NCI-H187 (cell line): ENCODE data around the gene NCOA1.

Source experiments
- DNase-seq, 2 experiments: peaks; one replicate each; lab custom pipeline; 2025; lab: John Stamatoyannopoulos, UW

NCOA1 gene

DNA sequence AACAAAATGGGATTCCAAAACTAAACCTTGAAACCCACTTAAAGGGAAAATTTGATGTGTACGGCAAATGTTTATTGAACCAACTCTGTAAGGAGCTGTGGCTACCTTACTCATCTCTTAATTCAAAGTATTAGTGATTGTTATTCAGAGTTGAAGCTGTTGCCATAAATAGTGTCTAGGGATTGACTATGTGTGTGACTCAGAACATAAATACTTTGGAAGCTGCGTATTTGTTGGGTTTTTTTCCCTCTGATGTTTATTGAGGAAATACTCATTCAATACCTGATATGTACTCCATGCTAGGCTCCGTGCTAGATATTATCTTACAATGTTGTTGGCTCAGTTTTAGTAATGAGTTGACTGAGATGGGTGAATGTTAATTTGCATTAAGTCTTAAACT is 211.7 kb downstream of the NCOA1 start:
- no peak for DNase-seq

GRCh38 chr2:24704692-24705091 is 213.6 kb downstream of the NCOA1 start:
- DNase-seq: no peak

DNA sequence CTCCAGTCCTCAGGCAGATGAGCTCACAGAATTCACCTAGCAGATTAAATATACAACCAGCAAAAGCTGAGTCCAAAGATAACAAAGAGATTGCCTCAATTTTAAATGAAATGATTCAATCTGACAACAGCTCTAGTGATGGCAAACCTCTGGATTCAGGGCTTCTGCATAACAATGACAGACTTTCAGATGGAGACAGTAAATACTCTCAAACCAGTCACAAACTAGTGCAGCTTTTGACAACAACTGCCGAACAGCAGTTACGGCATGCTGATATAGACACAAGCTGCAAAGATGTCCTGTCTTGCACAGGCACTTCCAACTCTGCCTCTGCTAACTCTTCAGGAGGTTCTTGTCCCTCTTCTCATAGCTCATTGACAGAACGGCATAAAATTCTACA is 216.1 kb downstream of the NCOA1 start:
- no peak for DNase-seq

DNA sequence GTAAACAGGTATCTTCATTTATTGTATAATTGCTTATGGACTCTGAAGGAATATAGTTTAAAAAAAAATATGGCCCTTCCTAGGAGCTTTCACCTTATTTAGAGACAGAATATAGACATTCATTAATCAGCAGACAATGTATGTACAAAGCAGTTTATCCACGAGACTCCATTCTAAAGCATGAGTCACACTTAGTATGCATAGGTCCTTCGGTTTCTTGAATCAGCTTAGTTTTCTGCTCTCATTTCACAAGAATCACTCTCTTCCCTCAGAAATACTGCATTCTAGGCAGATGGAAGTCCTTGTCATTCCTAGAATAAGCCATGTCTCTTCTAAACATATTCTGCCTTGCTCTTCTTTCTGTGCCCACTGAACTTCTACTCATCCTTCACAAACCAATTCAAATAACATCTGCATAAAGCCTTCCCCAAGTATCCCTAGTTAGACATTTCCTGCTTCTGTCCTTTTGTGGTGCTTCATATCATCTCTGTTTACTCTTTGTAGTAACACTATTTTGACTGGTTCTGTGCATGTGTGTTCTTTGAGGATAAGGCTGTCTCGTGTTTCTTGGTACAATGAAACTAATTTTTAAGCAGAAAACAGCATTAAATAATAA is 217.6 kb downstream of the NCOA1 start:
- DNase-seq: no peak

DNA sequence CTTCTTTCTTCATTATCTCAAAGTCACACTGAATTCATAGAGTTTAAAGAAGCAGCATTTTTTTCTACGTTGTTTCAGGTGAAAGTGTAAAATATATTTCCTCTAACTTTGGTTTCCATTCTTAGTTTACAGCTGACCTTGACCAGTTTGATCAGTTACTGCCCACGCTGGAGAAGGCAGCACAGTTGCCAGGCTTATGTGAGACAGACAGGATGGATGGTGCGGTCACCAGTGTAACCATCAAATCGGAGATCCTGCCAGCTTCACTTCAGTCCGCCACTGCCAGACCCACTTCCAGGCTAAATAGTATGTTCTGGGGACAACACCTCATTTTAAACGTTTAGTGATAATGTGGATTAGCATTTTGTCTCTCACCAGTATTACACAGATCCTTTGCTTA is 219.8 kb downstream of the NCOA1 start:
- DNase-seq: no peak

DNA sequence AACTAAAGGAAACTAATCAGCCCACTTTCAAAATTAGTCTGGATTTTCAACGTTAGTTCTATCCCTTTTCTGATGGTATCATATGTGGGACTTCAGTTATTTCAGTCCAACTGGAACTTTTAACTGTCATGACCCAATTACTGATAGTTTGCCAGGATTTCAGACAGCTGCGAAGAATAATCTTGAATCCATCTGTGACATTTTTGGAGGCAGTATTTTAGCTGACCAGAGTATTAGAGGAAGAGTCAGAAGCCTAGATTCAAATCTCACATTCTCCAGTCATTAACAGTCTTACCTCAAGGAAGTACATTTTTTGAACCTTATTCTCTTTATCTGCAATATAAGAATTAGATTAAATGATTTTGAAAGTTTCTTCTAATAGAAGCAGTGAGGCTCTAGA is 220.8 kb downstream of the NCOA1 start:
- no peak for DNase-seq

- no peak for DNase-seq
Observed at GRCh38 chr2:24712296-24712695, 221.2 kb downstream of the NCOA1 start.

- DNase-seq: no peak
Observed at GRCh38 chr2:24717263-24717951, 226.4 kb downstream of the NCOA1 start.

DNA sequence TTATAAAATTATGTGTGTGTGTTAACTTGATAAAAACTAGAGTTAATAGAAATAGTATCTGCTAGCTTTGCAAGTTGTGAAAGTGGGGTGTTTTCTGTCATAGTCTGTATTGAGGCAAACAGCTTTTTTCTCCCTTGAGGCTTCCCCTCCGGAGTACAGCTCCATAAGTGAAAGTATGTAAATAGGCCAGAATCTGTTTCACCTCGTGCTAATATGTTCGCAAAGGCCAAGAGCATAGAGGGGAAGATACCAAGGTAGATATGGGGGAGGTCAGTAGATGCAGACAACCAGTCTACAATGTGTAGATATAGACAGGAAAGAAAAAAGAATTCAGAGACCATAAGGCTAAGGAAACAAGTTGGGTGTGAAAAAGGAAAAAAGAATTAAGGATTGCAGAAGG is 229.3 kb downstream of the NCOA1 start:
- DNase-seq: no peak

GRCh38 chr2:24721470-24721869 is 230.4 kb downstream of the NCOA1 start:
- DNase-seq: no peak

- no peak for DNase-seq
Observed at GRCh38 chr2:24722141-24722790, 231.2 kb downstream of the NCOA1 start.

DNA sequence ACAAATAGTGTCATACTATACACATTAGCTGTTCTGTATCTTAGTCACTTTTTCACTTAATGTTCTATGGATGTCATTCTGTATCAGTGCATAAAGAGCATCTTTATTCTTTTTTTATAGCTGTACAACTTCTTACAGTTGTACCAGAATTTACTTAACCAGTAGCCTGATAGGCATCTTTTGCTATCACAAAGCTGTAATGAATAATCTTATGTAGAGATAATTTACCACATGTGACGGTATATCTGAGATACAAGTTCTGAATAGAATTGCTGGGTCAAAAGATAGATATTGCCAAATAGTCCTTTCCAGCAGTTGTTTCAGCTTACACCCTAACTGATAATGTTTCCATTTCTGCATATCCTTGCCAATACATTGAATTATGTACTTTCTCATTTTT is 232.1 kb downstream of the NCOA1 start:
- DNase-seq: no peak

GRCh38 chr2:24723665-24724064 is 232.6 kb downstream of the NCOA1 start:
- DNase-seq: no peak

DNA sequence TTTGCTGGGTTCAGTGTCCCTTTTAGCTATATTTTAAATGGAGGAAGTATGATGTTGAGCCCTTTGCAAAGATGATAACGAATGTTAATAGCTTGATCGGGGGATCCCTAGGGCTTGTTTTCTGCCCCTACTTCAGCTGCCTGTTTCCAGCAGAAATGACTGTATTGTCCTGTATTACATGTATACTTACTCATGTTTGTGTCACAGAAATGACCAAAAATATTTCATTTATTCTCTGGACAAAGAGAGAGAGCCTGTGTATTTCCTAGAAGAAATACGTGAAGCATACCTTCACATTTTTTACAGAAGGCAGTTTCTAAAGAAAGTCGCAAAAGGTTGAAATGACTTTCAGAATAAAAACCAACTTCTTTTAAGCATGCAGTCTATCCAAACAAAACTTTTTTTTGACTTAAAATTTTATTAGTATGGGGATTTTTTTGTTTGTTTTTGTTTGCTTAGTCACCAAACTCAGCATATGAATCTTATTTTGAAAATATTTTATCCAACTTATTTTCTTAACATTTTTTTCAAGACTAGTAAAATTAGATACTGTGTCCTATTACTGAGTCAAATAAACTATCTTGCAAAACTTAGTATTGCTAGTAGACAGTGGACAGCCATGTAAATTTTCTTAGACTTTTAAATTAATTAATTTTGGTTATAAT is 233.2 kb downstream of the NCOA1 start:
- no peak for DNase-seq

DNA sequence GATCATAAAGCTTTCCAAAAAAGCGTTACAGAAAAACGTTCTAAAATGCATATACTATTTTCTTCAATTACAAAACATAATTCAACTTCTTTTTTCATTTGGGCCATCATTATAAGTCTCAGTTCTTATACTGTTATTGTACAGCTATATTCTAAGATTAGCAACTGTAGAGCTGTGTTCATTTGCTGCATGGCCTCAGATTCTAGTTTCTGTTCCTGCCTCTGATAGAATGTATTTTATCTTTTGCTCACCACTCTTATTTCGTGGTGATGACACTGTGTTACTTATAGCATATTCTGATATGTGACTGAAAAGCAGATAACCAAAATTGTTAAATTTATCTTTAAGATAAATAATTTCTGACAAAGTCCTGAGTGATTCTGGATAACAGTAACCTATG is 234.9 kb downstream of the NCOA1 start:
- DNase-seq: no peak

DNA sequence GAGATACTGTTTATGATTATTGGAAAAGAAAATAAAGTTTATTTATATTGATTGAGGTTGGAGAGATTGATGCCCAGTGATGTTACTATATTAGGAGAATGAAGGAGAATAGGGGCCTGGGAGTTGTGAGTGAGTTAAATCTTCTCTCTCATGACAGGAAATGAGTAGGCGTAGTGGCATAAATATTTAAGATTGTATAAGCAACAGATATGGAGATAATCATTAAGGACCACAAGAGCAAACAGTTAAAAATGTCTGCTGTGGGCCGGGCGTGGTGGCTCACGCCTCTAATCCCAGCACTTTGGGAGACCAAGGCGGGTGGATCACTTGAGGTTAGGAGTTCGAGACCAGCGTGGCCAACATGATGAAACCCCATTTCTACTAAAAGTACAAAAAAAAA is 239.4 kb downstream of the NCOA1 start:
- no peak for DNase-seq

DNA sequence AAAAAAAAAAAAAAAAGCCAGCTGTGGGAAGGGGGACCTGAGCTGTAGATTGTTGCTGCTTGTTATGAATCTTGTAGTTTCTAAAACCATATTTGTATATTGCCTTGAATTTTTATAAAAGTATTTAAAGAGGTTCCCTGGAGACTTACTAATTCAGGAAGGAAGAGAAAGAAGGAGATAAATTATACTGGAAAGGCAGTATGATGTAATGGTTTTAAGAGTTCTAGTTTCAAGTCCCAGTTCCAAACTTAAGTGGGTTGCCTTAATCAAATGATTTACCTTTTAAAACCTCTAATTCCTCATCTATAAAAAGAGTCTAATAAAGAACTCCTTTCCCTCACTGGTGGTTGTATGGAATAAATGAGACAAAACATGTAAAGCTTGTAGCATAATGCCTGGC is 240.0 kb downstream of the NCOA1 start:
- no peak for DNase-seq

DNA sequence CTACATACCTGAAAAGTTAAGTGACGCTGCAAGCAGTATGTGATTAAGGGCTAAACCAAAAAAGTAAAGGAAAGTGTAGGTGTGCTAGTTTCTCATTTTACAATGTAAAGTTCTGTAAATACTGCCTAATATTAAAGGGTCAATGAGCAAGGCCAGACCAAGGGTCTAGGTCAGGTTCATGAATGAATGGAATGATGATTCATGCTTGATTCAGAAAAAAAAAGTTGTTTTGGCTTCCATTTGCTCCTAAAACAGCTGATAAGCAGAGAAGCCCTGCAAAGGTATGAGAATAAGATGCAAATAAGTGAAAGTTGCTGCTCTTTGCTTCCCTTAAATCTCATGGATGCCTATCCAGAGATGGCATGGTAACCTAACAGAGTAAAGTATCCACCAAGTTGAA is 240.9 kb downstream of the NCOA1 start:
- DNase-seq: no peak

DNA sequence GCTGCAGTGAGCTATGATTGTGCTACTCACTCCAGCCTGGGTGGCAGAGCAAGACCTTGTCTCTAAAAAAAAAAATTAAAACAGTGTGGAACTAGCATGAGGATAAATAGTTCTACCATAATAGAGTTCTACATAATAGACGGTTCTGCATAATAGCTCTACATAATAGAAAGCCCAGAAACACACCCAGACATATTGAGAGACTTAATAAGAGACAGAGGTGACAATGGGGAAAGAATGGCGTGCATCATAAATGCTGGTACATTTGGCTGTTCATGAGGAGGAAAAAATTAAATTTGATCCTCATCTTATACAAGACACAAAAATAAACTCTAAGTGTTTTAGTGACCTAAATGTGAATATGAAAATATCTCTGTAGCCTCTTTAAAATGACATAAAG is 243.7 kb downstream of the NCOA1 start:
- DNase-seq: no peak

- no peak for DNase-seq
Observed at GRCh38 chr2:24739354-24740025, 248.4 kb downstream of the NCOA1 start.

GRCh38 chr2:24740142-24740541 is 249.1 kb downstream of the NCOA1 start:
- no peak for DNase-seq

GRCh38 chr2:24742730-24743129 is 251.7 kb downstream of the NCOA1 start:
- DNase-seq: no peak

GRCh38 chr2:24743924-24744323 is 252.9 kb downstream of the NCOA1 start:
- DNase-seq: no peak
